Suprapubic skin (tissue), 4 donors: ENCODE results near the gene IL36B. TPM values are rescaled to one million over a fixed set of nuclear protein-coding genes. Genes with fewer than 3 reads are reported as not detected.

Source experiments
- DNase-seq, 2 donors: peaks; one replicate each; pipeline ENCODE4 v3.0.0-alpha.2; 2019; ENCODE audit warnings: low spot score in 2 of 2
- H3K27ac ChIP-seq: fragments of 200-600 bp; sonication (generic); one replicate; pipeline ENCODE4 v1.5.1; 2019
- H3K27me3 ChIP-seq: fragments of 200-600 bp; sonication (generic); one replicate; pipeline ENCODE4 v1.5.1; 2019
- H3K36me3 ChIP-seq: fragments of 200-600 bp; sonication (generic); one replicate; pipeline ENCODE4 v1.5.1; 2019
- H3K4me1 ChIP-seq: fragments of 200-600 bp; sonication (generic); one replicate; pipeline ENCODE4 v1.5.1; 2019
- H3K4me3 ChIP-seq: fragments of 200-600 bp; sonication (generic); one replicate; pipeline ENCODE4 v1.5.1; 2019; ENCODE audit warnings: mild to moderate bottlenecking
- H3K9me3 ChIP-seq: fragments of 200-600 bp; sonication (generic); one replicate; pipeline ENCODE4 v1.5.1; 2019
- EP300 ChIP-seq: sonication (generic); formaldehyde crosslinking; IDR thresholded peaks from one replicate; pipeline ENCODE4 v1.6.1; 2017; ENCODE audit warnings: antibody characterized with exemption
- POLR2A ChIP-seq, 2 donors: fragments of 450-650 bp; IDR thresholded peaks; one replicate each; pipeline ENCODE4 v1.6.1; 2017; ENCODE audit warnings: antibody characterized with exemption in 2 of 2, mild to moderate bottlenecking in 2 of 2, moderate library complexity in 2 of 2
- POLR2AphosphoS5 ChIP-seq, 3 donors: sonication (generic); formaldehyde crosslinking; IDR thresholded peaks; one replicate each; pipeline ENCODE4 v1.6.1; 2017; ENCODE audit warnings: antibody characterized with exemption in 3 of 3
- WGBS: methylation state at CpG from one replicate; pipeline ENCODE4 v1.1.5; 2018; 5-methylcytosine and 5-hydroxymethylcytosine counted together
- total RNA-seq, 4 donors: library from RNA; depleted of rRNA; stranded (reverse); fragments of >200 nt; gene quantifications; one replicate each; pipeline ENCODE4 v1.1.0, GENCODE V29; 2016
- TF ChIP-seq, protein P1 (sequence below), 2 donors: fragments of 200-600 bp in 1 of 2; fragments of 450-650 bp in 1 of 2; sonication (generic) in 1 of 2; IDR thresholded peaks; one replicate each; pipeline ENCODE4 v1.5.1; 2016 to 2019; ENCODE audit warnings: antibody characterized with exemption in 2 of 2, mild to moderate bottlenecking in 1 of 2, moderate library complexity in 1 of 2

IL36B gene
- total RNA-seq, 4 donors from 2014 or later = 1.5 to 7.9 (median 4.0) TPM

GRCh38 chr2:113060796-113061195 is 8.1 kb upstream of the IL36B start:
- Histone ChIP-seq H3K36me3 (no peaks in the 10 kb centered on the region), H3K4me1 (no peaks in the 10 kb centered on the region), H3K4me3 (no peak overlapping the region), H3K27ac (no peak overlapping the region), H3K27me3 (peaks cover 6% of the 10 kb centered on the region), H3K9me3 (no peaks in the 10 kb centered on the region)
- no peak for DNase-seq
- WGBS = 55% methylated on average over 1 of the region's 1 CpG
- no peak for TF ChIP-seq EP300
- TF ChIP-seq POLR2A (IDR thresholded peaks at IDR 0.05) = no peak
- no peak for TF ChIP-seq POLR2AphosphoS5 (IDR thresholded peaks at IDR 0.05)
- TF ChIP-seq, protein P1, sequence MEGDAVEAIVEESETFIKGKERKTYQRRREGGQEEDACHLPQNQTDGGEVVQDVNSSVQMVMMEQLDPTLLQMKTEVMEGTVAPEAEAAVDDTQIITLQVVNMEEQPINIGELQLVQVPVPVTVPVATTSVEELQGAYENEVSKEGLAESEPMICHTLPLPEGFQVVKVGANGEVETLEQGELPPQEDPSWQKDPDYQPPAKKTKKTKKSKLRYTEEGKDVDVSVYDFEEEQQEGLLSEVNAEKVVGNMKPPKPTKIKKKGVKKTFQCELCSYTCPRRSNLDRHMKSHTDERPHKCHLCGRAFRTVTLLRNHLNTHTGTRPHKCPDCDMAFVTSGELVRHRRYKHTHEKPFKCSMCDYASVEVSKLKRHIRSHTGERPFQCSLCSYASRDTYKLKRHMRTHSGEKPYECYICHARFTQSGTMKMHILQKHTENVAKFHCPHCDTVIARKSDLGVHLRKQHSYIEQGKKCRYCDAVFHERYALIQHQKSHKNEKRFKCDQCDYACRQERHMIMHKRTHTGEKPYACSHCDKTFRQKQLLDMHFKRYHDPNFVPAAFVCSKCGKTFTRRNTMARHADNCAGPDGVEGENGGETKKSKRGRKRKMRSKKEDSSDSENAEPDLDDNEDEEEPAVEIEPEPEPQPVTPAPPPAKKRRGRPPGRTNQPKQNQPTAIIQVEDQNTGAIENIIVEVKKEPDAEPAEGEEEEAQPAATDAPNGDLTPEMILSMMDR (IDR thresholded peaks at IDR 0.05) = no peak

- 74% methylated on average over 4 of the region's 4 CpGs for WGBS
- H3K27ac ChIP-seq = no peak overlapping the region
- no peak for DNase-seq
- no peaks in the 10 kb centered on the region for H3K4me1 ChIP-seq
- peaks cover 6% of the 10 kb centered on the region for H3K27me3 ChIP-seq
- no peaks in the 10 kb centered on the region for H3K36me3 ChIP-seq
- no peak overlapping the region for H3K4me3 ChIP-seq
- no peaks in the 10 kb centered on the region for H3K9me3 ChIP-seq
- TF ChIP-seq POLR2A (IDR thresholded peaks at IDR 0.05) (no peak), POLR2AphosphoS5 (IDR thresholded peaks at IDR 0.05) (no peak)
- TF ChIP-seq, protein P1 (IDR thresholded peaks at IDR 0.05) = no peak
These were observed 7.7 kb upstream of the IL36B start for GRCh38 chr2:113060396-113060795.

DNA sequence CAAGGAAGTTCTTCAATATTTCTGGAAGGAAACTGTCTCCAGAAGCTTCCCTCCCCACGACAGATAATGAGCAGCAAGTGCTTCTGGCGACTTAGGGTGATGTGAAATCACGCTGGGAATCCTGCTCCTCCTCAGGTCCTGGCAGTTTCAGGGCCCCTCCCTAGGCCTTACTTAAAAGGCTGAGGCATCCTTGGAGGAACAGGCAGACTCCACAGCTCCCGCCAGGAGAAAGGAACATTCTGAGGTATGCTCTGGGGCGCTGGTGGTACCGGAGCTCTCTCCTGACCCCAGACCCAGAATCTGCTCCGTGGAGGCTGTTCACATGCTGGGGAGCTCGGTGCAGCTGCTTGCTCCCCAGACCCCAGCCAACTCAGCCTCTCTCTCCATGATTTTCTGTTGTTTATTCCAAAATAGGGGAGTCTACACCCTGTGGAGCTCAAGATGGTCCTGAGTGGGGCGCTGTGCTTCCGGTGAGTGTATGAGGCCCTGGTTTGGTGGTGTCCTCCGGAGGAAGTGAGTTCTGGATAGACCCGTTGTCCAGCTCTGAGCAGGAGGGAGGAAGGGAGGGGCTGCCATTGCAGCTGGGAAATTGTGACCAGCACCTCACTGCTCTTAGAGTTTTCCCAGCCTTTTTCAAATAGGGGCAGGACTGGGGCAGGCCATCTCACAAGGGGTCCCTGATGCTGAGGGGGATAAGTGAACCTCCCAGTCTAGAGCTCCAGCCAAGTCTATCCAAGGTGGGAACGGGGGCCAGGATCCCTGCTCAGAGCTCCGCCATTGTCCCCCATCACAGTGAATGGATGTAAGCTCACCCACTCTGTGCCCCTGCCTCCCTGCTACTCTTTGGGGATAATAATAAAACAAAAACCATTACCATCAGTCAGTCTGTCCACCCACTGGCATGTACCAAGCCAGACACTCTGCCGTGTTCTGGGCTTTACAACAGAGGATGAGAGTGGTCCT is 6.6 kb upstream of the IL36B start, which contains the start of gene IL36RN:
Gene IL36RN (plus strand): TSS at position 201 of the 963 bp plus-strand sequence. CDS start 241 bp downstream, at position 442.
- TF ChIP-seq, protein P1 (IDR thresholded peaks at IDR 0.05) = no peak
- TF ChIP-seq POLR2AphosphoS5 (IDR thresholded peaks at IDR 0.05) (no peak), POLR2A (IDR thresholded peaks at IDR 0.05) (no peak), EP300 (no peak)
- DNase-seq = no peak
- Histone ChIP-seq H3K36me3 (no peaks in the 10 kb centered on the region), H3K9me3 (peaks cover 9% of the 10 kb centered on the region), H3K27ac (no peak within 1 kb of the TSS), H3K4me1 (no peaks in the 10 kb centered on the region), H3K27me3 (peaks cover 3% of the 10 kb centered on the region), H3K4me3 (no peak within 1 kb of the TSS)
- WGBS = 78% methylated on average over 9 of the region's 15 CpGs

DNA sequence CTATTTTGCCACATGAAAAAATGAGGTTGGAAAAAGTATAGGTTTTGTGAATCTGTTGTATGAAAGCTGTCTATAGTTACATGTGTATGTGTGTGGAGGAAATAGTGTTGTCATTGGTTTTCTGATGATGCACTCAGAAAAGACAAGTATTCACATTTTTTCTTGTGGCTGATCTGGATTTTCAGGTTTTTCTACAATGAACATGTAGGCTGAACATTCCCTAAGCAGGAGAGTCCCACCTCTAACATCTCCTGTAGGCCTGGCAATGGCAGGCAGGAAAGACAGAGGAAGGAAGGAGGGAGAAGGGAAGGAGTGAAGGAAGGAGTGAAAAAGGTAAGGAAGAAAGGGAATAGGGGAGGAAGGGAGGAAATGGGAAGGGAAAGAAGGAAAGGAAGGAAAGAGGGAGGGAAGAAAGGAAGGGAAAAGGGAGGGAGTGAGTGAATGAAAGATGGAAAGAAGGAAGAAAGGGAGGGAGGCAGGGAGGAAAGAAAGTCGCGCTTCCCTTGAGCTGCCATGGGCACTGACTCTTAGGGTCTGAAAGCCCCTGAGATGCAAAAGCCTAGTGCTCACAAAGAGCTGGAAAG is 5.8 kb upstream of the IL36B start:
- peaks cover 3% of the 10 kb centered on the region for H3K27me3 ChIP-seq
- no peaks in the 10 kb centered on the region for H3K4me1 ChIP-seq
- H3K27ac ChIP-seq = no peak overlapping the region
- H3K4me3 ChIP-seq = no peak overlapping the region
- H3K36me3 ChIP-seq = no peaks in the 10 kb centered on the region
- TF ChIP-seq EP300 (no peak), POLR2AphosphoS5 (IDR thresholded peaks at IDR 0.05) (no peak), POLR2A (IDR thresholded peaks at IDR 0.05) (no peak)
- TF ChIP-seq, protein P1 (IDR thresholded peaks at IDR 0.05) = no peak
- peaks cover 9% of the 10 kb centered on the region for H3K9me3 ChIP-seq
- WGBS = 70% methylated on average over 2 of the region's 2 CpGs
- no peak for DNase-seq

- Histone ChIP-seq H3K27me3 (no peaks in the 10 kb centered on the region), H3K36me3 (no peaks in the 10 kb centered on the region), H3K9me3 (peaks cover 9% of the 10 kb centered on the region), H3K4me3 (no peak overlapping the region), H3K4me1 (no peaks in the 10 kb centered on the region), H3K27ac (no peak overlapping the region)
- 34% methylated on average over 1 of the region's 1 CpG for WGBS
- no peak for TF ChIP-seq EP300
- TF ChIP-seq, protein P1 (IDR thresholded peaks at IDR 0.05) = no peak
- no peak for TF ChIP-seq POLR2A (IDR thresholded peaks at IDR 0.05)
- TF ChIP-seq POLR2AphosphoS5 (IDR thresholded peaks at IDR 0.05) = no peak
- DNase-seq = no peak
These were observed 4.5 kb upstream of the IL36B start for GRCh38 chr2:113057117-113057516.
